Measurements from ENCODE around the gene SCN2B. TPM values are rescaled to one million over a fixed set of nuclear protein-coding genes. Genes with fewer than 3 reads are reported as not detected.

Gene SCN2B
- total RNA-seq, 1 donor from 2014 or later, result 0.49 TPM

DNA sequence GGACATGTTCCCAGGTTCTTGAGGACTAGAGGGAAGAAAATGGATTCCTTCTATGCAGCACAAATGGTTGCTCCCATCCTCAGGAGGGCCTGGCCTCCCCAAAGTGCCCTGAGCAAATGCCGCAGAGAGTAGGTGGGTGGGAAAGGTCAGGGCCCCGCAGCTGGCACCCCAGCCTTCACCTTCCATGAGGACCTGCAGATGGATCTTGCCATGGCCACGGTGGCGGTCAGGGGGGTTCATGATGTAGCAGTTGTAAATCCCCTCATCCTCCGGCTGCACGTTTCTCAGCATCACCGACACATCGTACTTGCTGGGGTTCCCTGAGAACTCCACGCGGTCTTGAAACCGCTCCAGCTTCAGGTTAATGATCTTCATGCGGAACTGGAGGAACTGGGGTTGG is 8.5 kb downstream of the SCN2B start:
- TF ChIP-seq POLR2A (IDR thresholded peaks at IDR 0.05) (no peak), POLR2AphosphoS5 (IDR thresholded peaks at IDR 0.05; ENCODE audit: insufficient read depth in 1 of 2, low read depth in 1 of 2) (no peak)
- TF ChIP-seq, protein P1, sequence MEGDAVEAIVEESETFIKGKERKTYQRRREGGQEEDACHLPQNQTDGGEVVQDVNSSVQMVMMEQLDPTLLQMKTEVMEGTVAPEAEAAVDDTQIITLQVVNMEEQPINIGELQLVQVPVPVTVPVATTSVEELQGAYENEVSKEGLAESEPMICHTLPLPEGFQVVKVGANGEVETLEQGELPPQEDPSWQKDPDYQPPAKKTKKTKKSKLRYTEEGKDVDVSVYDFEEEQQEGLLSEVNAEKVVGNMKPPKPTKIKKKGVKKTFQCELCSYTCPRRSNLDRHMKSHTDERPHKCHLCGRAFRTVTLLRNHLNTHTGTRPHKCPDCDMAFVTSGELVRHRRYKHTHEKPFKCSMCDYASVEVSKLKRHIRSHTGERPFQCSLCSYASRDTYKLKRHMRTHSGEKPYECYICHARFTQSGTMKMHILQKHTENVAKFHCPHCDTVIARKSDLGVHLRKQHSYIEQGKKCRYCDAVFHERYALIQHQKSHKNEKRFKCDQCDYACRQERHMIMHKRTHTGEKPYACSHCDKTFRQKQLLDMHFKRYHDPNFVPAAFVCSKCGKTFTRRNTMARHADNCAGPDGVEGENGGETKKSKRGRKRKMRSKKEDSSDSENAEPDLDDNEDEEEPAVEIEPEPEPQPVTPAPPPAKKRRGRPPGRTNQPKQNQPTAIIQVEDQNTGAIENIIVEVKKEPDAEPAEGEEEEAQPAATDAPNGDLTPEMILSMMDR (IDR thresholded peaks at IDR 0.05), result no peak
- Histone ChIP-seq H3K4me1 (peaks cover 9% of the 10 kb centered on the region), H3K27me3 (no peaks in the 10 kb centered on the region), H3K9me3 (no peaks in the 10 kb centered on the region), H3K4me3 (no peak overlapping the region), H3K27ac (no peak overlapping the region), H3K36me3 (no peaks in the 10 kb centered on the region)
- DNase-seq (ENCODE audit: extremely low spot score in 2 of 2), result no peak
- intact Hi-C loops (cut with DNase I), result no loop called here

DNA sequence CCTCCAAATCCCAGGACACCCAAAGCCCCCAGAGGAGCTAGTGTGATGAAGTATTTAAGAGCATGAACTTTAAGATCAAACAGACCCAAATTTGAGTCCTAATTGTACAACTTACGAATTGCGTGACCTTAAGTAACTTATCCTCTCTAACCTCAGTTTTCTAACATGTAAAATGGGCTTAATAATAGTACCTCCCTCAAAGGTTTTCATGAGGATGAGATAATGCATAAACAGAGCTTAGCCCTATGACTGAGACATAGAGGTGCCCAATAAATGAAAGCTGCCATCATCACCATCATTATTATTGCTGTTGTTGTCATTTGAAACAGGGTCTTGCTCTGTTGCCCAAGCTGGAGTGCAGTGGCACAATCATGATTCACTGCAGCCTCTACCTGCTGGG is 9.2 kb downstream of the SCN2B start:
- no peak overlapping the region for H3K4me3 ChIP-seq
- H3K27me3 ChIP-seq, result no peaks in the 10 kb centered on the region
- H3K9me3 ChIP-seq, result no peaks in the 10 kb centered on the region
- DNase-seq (ENCODE audit: extremely low spot score in 2 of 2), result no peak
- H3K36me3 ChIP-seq, result no peaks in the 10 kb centered on the region
- H3K27ac ChIP-seq, result no peak overlapping the region
- H3K4me1 ChIP-seq, result peaks cover 9% of the 10 kb centered on the region
- intact Hi-C loops (cut with DNase I), result no loop called here
- TF ChIP-seq POLR2AphosphoS5 (IDR thresholded peaks at IDR 0.05; ENCODE audit: insufficient read depth in 1 of 2, low read depth in 1 of 2) (no peak), POLR2A (IDR thresholded peaks at IDR 0.05) (no peak)
- TF ChIP-seq, protein P1 (IDR thresholded peaks at IDR 0.05), result no peak

DNA sequence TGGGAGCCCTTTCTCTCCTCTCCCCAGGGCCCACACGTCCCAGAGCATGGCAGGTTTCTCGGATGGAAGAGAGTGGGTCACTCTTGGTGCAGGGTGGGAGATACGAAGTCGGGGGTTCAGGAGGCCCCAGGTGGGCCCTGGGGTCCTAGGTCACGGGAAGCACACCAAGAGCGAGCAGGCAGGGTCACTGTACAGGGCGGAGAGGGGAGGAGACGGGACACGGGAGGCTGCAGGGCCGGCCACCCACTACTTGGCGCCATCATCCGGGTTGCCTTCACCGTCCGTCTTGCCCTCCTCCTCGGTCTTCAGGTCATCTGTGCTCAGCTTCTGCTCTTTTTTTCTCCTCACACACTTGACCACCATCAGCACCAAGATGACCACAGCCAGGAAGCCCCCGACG is 9.8 kb downstream of the SCN2B start:
- Histone ChIP-seq H3K4me1 (peaks cover 6% of the 10 kb centered on the region), H3K4me3 (no peak overlapping the region), H3K9me3 (no peaks in the 10 kb centered on the region), H3K27me3 (no peaks in the 10 kb centered on the region), H3K36me3 (no peaks in the 10 kb centered on the region), H3K27ac (no peak overlapping the region)
- DNase-seq (ENCODE audit: extremely low spot score in 2 of 2), result no peak
- intact Hi-C loops (cut with DNase I), result no loop called here
- no peak for TF ChIP-seq POLR2A (IDR thresholded peaks at IDR 0.05)
- TF ChIP-seq POLR2AphosphoS5 (IDR thresholded peaks at IDR 0.05; ENCODE audit: insufficient read depth in 1 of 2, low read depth in 1 of 2), result no peak
- TF ChIP-seq, protein P1 (IDR thresholded peaks at IDR 0.05), result no peak

DNA sequence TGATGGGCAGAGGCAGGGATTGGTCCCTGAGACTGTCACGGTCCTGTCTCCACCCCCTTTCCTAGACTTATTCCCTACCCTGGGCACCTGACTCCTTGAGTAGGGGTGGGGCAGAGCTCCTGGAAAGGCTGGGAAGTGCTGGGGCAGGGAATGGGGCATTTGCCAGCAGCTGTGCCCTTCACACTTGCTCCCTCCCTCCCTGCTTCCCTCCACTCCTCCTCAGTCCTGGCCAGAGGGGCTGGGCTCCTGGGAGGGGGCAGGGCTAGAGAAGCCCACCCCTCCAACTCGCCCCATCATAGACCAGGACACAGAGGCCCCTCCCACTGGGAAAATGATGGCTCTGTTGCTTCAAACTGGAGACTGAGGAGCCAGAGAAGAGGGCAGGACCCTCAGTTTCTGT is 11.6 kb downstream of the SCN2B start:
- TF ChIP-seq, protein P1 (IDR thresholded peaks at IDR 0.05), result no peak
- TF ChIP-seq POLR2A (IDR thresholded peaks at IDR 0.05) (no peak), POLR2AphosphoS5 (IDR thresholded peaks at IDR 0.05; ENCODE audit: insufficient read depth in 1 of 2, low read depth in 1 of 2) (no peak)
- no peak for DNase-seq (ENCODE audit: extremely low spot score in 2 of 2)
- Histone ChIP-seq H3K27me3 (no peaks in the 10 kb centered on the region), H3K4me3 (no peak overlapping the region), H3K4me1 (no peaks in the 10 kb centered on the region), H3K27ac (no peak overlapping the region), H3K36me3 (no peaks in the 10 kb centered on the region), H3K9me3 (no peaks in the 10 kb centered on the region)
- intact Hi-C loops (cut with DNase I), result no loop called here

DNA sequence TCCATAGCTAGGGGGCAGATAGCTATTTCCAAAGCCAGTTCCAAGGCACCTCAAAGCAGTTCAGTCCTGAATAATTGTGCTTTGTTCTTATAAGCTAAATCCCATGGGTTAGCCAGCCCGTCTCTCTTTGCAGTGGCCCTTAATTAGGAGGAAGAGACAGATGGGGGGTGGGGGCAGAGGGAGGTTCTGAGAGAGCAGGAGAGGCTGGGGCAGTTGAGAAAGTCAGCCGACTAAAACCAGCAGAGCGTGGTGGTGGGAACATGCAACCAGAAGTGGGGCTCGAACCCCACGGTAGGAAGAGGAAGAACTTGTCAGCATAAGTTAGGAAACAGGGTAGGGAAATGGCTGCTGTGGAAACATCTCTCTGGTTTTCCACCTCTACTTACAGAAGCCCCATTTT is 12.9 kb downstream of the SCN2B start:
- DNase-seq (ENCODE audit: extremely low spot score in 2 of 2), result no peak
- intact Hi-C loops (cut with DNase I), result no loop called here

More for the DNA sequence above, 12.9 kb downstream of the SCN2B start:
- H3K36me3 ChIP-seq, result no peaks in the 10 kb centered on the region
- no peaks in the 10 kb centered on the region for H3K27me3 ChIP-seq
- no peak overlapping the region for H3K4me3 ChIP-seq
- TF ChIP-seq POLR2A (IDR thresholded peaks at IDR 0.05) (no peak), POLR2AphosphoS5 (IDR thresholded peaks at IDR 0.05; ENCODE audit: insufficient read depth in 1 of 2, low read depth in 1 of 2) (no peak)
- TF ChIP-seq, protein P1 (IDR thresholded peaks at IDR 0.05), result no peak
- H3K9me3 ChIP-seq, result no peaks in the 10 kb centered on the region
- H3K27ac ChIP-seq, result no peak overlapping the region
- H3K4me1 ChIP-seq, result no peaks in the 10 kb centered on the region

Measured in vagina (tissue), 2 donors.